Measurements from ENCODE around the gene CACUL1. TPM values are rescaled to one million over a fixed set of nuclear protein-coding genes. Genes with fewer than 3 reads are reported as not detected.

CACUL1 gene
- total RNA-seq, 2 experiments from 2014 or later = 12.0 to 27.6 TPM

GRCh38 chr10:118802126-118802793 is 47.5 kb upstream of the CACUL1 start:
- BruUV-seq (replicated peaks) = no TSS peak
- Histone ChIP-seq H3K36me3 (ENCODE audit: insufficient read depth, low read length) (no peaks in the 10 kb centered on the region), H3K9me2 (ENCODE audit: insufficient read depth, low read length) (no peaks in the 10 kb centered on the region), H2AFZ (ENCODE audit: low read length) (no peak overlapping the region), H3K9me3 (ENCODE audit: low read length) (no peaks in the 10 kb centered on the region), H4K20me1 (ENCODE audit: insufficient read depth, low read length) (no peaks in the 10 kb centered on the region), H3K4me3 (ENCODE audit: low read depth, low read length, poor library complexity, severe bottlenecking) (no peak overlapping the region), H3K79me2 (ENCODE audit: insufficient read depth, low read depth, low read length) (no peaks in the 10 kb centered on the region), H3K4me2 (ENCODE audit: low read length) (no peak overlapping the region), H3K27ac (ENCODE audit: low read depth, low read length, poor library complexity, severe bottlenecking) (no peak overlapping the region), H3K4me1 (ENCODE audit: insufficient read depth, low read length, poor library complexity, severe bottlenecking) (no peaks in the 10 kb centered on the region)
- ChIA-PET CTCF (ENCODE audit: unreplicated experiment) (no interaction called here), POLR2A (no interaction called here)
- no peak for DNase-seq (ENCODE audit: low spot score)
- no peak for TF ChIP-seq EZH2phosphoT487 (IDR thresholded peaks at IDR 0.05; ENCODE audit: borderline replicate concordance, low read depth, low read length)
- TF ChIP-seq CTCF (conservative IDR thresholded peaks at IDR 0.05; ENCODE audit: low read length) = no peak
- intact Hi-C loops (cut with micrococcal nuclease; ENCODE audit: unreplicated experiment) = loop anchor here (10.0 kb wide), 1 partner anchor 237 kb away; no protein-coding TSS in a partner anchor

GRCh38 chr10:118800920-118801319 is 46.1 kb upstream of the CACUL1 start:
- DNase-seq (ENCODE audit: low spot score) = peak; percentile 25
- ChIA-PET POLR2A (interaction anchor here (0.5 kb wide), 1 partner anchor 262 kb away, joined by 3 read pairs; no protein-coding TSS in a partner anchor), CTCF (ENCODE audit: unreplicated experiment) (no interaction called here)
- Histone ChIP-seq H3K9me2 (ENCODE audit: insufficient read depth, low read length) (no peaks in the 10 kb centered on the region), H3K4me3 (ENCODE audit: low read depth, low read length, poor library complexity, severe bottlenecking) (no peak overlapping the region), H3K9me3 (ENCODE audit: low read length) (no peaks in the 10 kb centered on the region), H3K27ac (ENCODE audit: low read depth, low read length, poor library complexity, severe bottlenecking) (no peak overlapping the region), H3K79me2 (ENCODE audit: insufficient read depth, low read depth, low read length) (no peaks in the 10 kb centered on the region), H3K4me1 (ENCODE audit: insufficient read depth, low read length, poor library complexity, severe bottlenecking) (no peaks in the 10 kb centered on the region), H3K4me2 (ENCODE audit: low read length) (no peak overlapping the region), H2AFZ (ENCODE audit: low read length) (no peak overlapping the region), H4K20me1 (ENCODE audit: insufficient read depth, low read length) (no peaks in the 10 kb centered on the region), H3K36me3 (ENCODE audit: insufficient read depth, low read length) (no peaks in the 10 kb centered on the region)
- no peak for TF ChIP-seq EZH2phosphoT487 (IDR thresholded peaks at IDR 0.05; ENCODE audit: borderline replicate concordance, low read depth, low read length)
- peak; percentile 61 for TF ChIP-seq CTCF (conservative IDR thresholded peaks at IDR 0.05; ENCODE audit: low read length)
- intact Hi-C loops (cut with micrococcal nuclease; ENCODE audit: unreplicated experiment) = loop anchor here (10.0 kb wide), 1 partner anchor 236 kb away; no protein-coding TSS in a partner anchor
- no TSS peak for BruUV-seq (replicated peaks)

- no peak overlapping the region for H3K27ac ChIP-seq (ENCODE audit: low read depth, low read length, poor library complexity, severe bottlenecking)
- H3K9me3 ChIP-seq (ENCODE audit: low read length) = no peaks in the 10 kb centered on the region
- no peak overlapping the region for H3K4me3 ChIP-seq (ENCODE audit: low read depth, low read length, poor library complexity, severe bottlenecking)
- no TSS peak for BruUV-seq (replicated peaks)
- H2AFZ ChIP-seq (ENCODE audit: low read length) = no peak overlapping the region
- H3K4me1 ChIP-seq (ENCODE audit: insufficient read depth, low read length, poor library complexity, severe bottlenecking) = no peaks in the 10 kb centered on the region
- no peaks in the 10 kb centered on the region for H4K20me1 ChIP-seq (ENCODE audit: insufficient read depth, low read length)
- no peaks in the 10 kb centered on the region for H3K36me3 ChIP-seq (ENCODE audit: insufficient read depth, low read length)
- POLR2A ChIA-PET = interaction anchor here (0.9 kb wide), 1 partner anchor 30 kb away, joined by 3 read pairs; no protein-coding TSS in a partner anchor
- H3K9me2 ChIP-seq (ENCODE audit: insufficient read depth, low read length) = no peaks in the 10 kb centered on the region
- intact Hi-C loops (cut with micrococcal nuclease; ENCODE audit: unreplicated experiment) = loop anchor here (10.0 kb wide), 1 partner anchor 235 kb away; no protein-coding TSS in a partner anchor
- TF ChIP-seq CTCF (conservative IDR thresholded peaks at IDR 0.05; ENCODE audit: low read length) = no peak
- no peak for TF ChIP-seq EZH2phosphoT487 (IDR thresholded peaks at IDR 0.05; ENCODE audit: borderline replicate concordance, low read depth, low read length)
- no peak overlapping the region for H3K4me2 ChIP-seq (ENCODE audit: low read length)
- H3K79me2 ChIP-seq (ENCODE audit: insufficient read depth, low read depth, low read length) = no peaks in the 10 kb centered on the region
- no peak for DNase-seq (ENCODE audit: low spot score)
- CTCF ChIA-PET (ENCODE audit: unreplicated experiment) = no interaction called here
These were observed 45.0 kb upstream of the CACUL1 start for GRCh38 chr10:118799777-118800176.
